H1 (cell line): Measurements from ENCODE around the gene CELF4. TPM values are rescaled to one million over a fixed set of nuclear protein-coding genes. Genes with fewer than 3 reads are reported as not detected.

Experiments used
- CTCF ChIA-PET: fragments of 300-600 bp; sonication (Branson Sonifier 250); formaldehyde crosslinking; loops from one replicate; lab custom pipeline; 2021; ENCODE audit not compliant: partially characterized antibody; lab: Charles Lee
- POLR2A ChIA-PET: fragments of 300-600 bp; sonication (Branson Sonifier 250); formaldehyde crosslinking; loops from one replicate; lab custom pipeline; 2021; ENCODE audit warnings: inconsistent platforms; ENCODE audit not compliant: partially characterized antibody; lab: Charles Lee
- DNase-seq, 2 experiments: peaks; one replicate each; pipeline versions ENCODE4 v3.0.0 to v3.0.0-alpha.2; 2010 to 2022; ENCODE audit warnings: low spot score in 2 of 2, low read depth in 1 of 2, mixed read lengths in 1 of 2
- FAIRE-seq: peaks from 2 replicates; lab custom pipeline; 2011; peaks lifted over from hg19 to GRCh38; lab: Jason Lieb, UNC
- H2AFZ ChIP-seq: 2 replicates; pipeline ENCODE4 v1.8.1; 2012; ENCODE audit warnings: low read length, inconsistent platforms
- H2AK5ac ChIP-seq: 2 replicates; pipeline ENCODE4 v1.6.1; 2013; ENCODE audit warnings: low read depth, low read length
- H2BK120ac ChIP-seq: replicated peaks from 2 replicates; pipeline ENCODE3; 2013; ENCODE audit warnings: low read depth, low read length, inconsistent platforms
- H2BK12ac ChIP-seq: 2 replicates; pipeline ENCODE4 v1.6.1; 2013; ENCODE audit warnings: low read depth, low read length
- H2BK15ac ChIP-seq: 2 replicates; pipeline ENCODE4 v1.6.1; 2013; ENCODE audit warnings: low read length
- H2BK20ac ChIP-seq: 2 replicates; pipeline ENCODE4 v1.6.1; 2013; ENCODE audit warnings: low read length
- H2BK5ac ChIP-seq: 2 replicates; pipeline ENCODE4 v1.6.1; 2013; ENCODE audit warnings: low read depth, low read length
- H3K14ac ChIP-seq: 2 replicates; pipeline ENCODE4 v1.6.1; 2013; ENCODE audit warnings: inconsistent platforms; ENCODE audit not compliant: insufficient read length
- H3K18ac ChIP-seq: 2 replicates; pipeline ENCODE4 v1.6.1; 2013; ENCODE audit warnings: low read length; ENCODE audit errors: extremely low read depth
- H3K23ac ChIP-seq: 2 replicates; pipeline ENCODE4 v1.6.1; 2013; ENCODE audit warnings: inconsistent platforms; ENCODE audit not compliant: insufficient read length
- H3K23me2 ChIP-seq: 2 replicates; pipeline ENCODE4 v1.6.1; 2013; ENCODE audit warnings: low read depth, low read length
- H3K27ac ChIP-seq: 2 replicates; pipeline ENCODE4 v1.6.1; 2011; ENCODE audit warnings: low read depth, low read length, inconsistent platforms
- H3K27me3 ChIP-seq, 4 experiments: replicated peaks in 1 of 4; 1 replicate in 1 of 4; 2 replicates in 3 of 4; pipeline versions ENCODE4 v1.6.1 to v1.8.1; 2011 to 2013; ENCODE audit warnings: low read length in 3 of 4, mild to moderate bottlenecking in 3 of 4, inconsistent platforms in 2 of 4, mixed read lengths in 2 of 4, moderate library complexity in 1 of 4; ENCODE audit not compliant: control insufficient read depth in 3 of 4, insufficient read depth in 3 of 4; ENCODE audit errors: extremely low read depth in 1 of 4
- H3K36me3 ChIP-seq, 4 experiments: 2 replicates each; pipeline versions ENCODE4 v1.6.1 to v1.8.1; 2011 to 2013; ENCODE audit warnings: mild to moderate bottlenecking in 4 of 4, low read length in 3 of 4, moderate library complexity in 2 of 4, control low read depth in 1 of 4, inconsistent platforms in 1 of 4; ENCODE audit not compliant: insufficient read depth in 4 of 4, control insufficient read depth in 2 of 4
- H3K4ac ChIP-seq: replicated peaks from 2 replicates; pipeline ENCODE3; 2013; ENCODE audit warnings: low read length, low read depth, mixed read lengths, inconsistent platforms; ENCODE audit not compliant: insufficient read length
- H3K4me1 ChIP-seq, 4 experiments: replicated peaks in 1 of 4; 1 replicate in 1 of 4; 2 replicates in 3 of 4; pipeline versions ENCODE4 v1.6.1 to v1.8.1; 2011 to 2013; ENCODE audit warnings: low read length in 3 of 4, inconsistent platforms in 2 of 4, mixed read lengths in 1 of 4; ENCODE audit not compliant: insufficient read depth in 4 of 4, control insufficient read depth in 3 of 4
- H3K4me2 ChIP-seq, 2 experiments: 2 replicates each; pipeline versions ENCODE4 v1.6.1 to v1.8.1; 2011 to 2013; ENCODE audit warnings: low read depth in 2 of 2, low read length in 2 of 2, control low read depth in 1 of 2, inconsistent platforms in 1 of 2, mild to moderate bottlenecking in 1 of 2; ENCODE audit not compliant: insufficient read depth in 1 of 2
- H3K4me3 ChIP-seq, 4 experiments: fragments of 200-600, 300-600 bp in 1 of 4; sonication (generic), shearing (Covaris generic), sonication (Bioruptor Twin) in 1 of 4; 2 replicates each; pipeline versions ENCODE4 v1.5.1 to v1.8.1; 2011 to 2016; ENCODE audit warnings: low read length in 4 of 4, low read depth in 3 of 4, control low read depth in 2 of 4, inconsistent platforms in 2 of 4, mild to moderate bottlenecking in 2 of 4, mixed read lengths in 1 of 4, moderate library complexity in 1 of 4; ENCODE audit not compliant: insufficient read depth in 2 of 4; ENCODE audit errors: extremely low read depth in 1 of 4
- H3K56ac ChIP-seq: replicated peaks from 2 replicates; pipeline ENCODE3; 2013; ENCODE audit warnings: low read depth, mild to moderate bottlenecking, mixed read lengths, low read length, inconsistent platforms; ENCODE audit not compliant: insufficient read length
- H3K79me1 ChIP-seq: 2 replicates; pipeline ENCODE4 v1.6.1; 2013; ENCODE audit warnings: low read depth, low read length, control low read depth
- H3K79me2 ChIP-seq, 2 experiments: 2 replicates each; pipeline versions ENCODE4 v1.6.1 to v1.8.1; 2012 to 2013; ENCODE audit warnings: low read length in 2 of 2, mild to moderate bottlenecking in 2 of 2, inconsistent platforms in 1 of 2; ENCODE audit not compliant: insufficient read depth in 2 of 2, control insufficient read depth in 1 of 2
- H3K9ac ChIP-seq, 4 experiments: replicated peaks in 1 of 4; 1 replicate in 1 of 4; 2 replicates in 3 of 4; pipeline versions ENCODE4 v1.6.1 to v1.8.1; 2011 to 2013; ENCODE audit warnings: low read depth in 3 of 4, low read length in 3 of 4, control low read depth in 2 of 4, mild to moderate bottlenecking in 2 of 4, moderate library complexity in 2 of 4, inconsistent platforms in 1 of 4; ENCODE audit errors: extremely low read depth in 1 of 4
- H3K9me3 ChIP-seq, 2 experiments: 2 replicates each; pipeline versions ENCODE4 v1.6.1 to v1.8.1; 2012 to 2013; ENCODE audit warnings: mild to moderate bottlenecking in 2 of 2, moderate library complexity in 2 of 2, control low read depth in 1 of 2, inconsistent platforms in 1 of 2, low read depth in 1 of 2, low read length in 1 of 2, mixed read lengths in 1 of 2; ENCODE audit not compliant: insufficient read depth in 2 of 2
- H4K20me1 ChIP-seq, 2 experiments: replicated peaks in 1 of 2; 2 replicates each; pipeline versions ENCODE3 to v1.8.1; 2011 to 2013; ENCODE audit warnings: inconsistent platforms in 2 of 2, low read length in 2 of 2, mild to moderate bottlenecking in 1 of 2; ENCODE audit not compliant: insufficient read depth in 2 of 2, control insufficient read depth in 1 of 2
- H4K5ac ChIP-seq: 2 replicates; pipeline ENCODE4 v1.6.1; 2013; ENCODE audit warnings: low read length, low read depth, mixed read lengths, inconsistent platforms; ENCODE audit not compliant: insufficient read length
- H4K8ac ChIP-seq: 2 replicates; pipeline ENCODE4 v1.8.0; 2013; ENCODE audit warnings: mild to moderate bottlenecking, moderate library complexity, low read length, inconsistent platforms; ENCODE audit not compliant: insufficient read depth; ENCODE audit errors: extremely low read depth
- H4K91ac ChIP-seq: replicated peaks from 2 replicates; pipeline ENCODE3; 2013; ENCODE audit warnings: low read length, mixed read lengths, inconsistent platforms; ENCODE audit not compliant: insufficient read length
- BCL11A ChIP-seq, 2 experiments: IDR thresholded peaks; one replicate each; pipeline ENCODE4 v1.6.1; 2011; ENCODE audit warnings: low read depth in 2 of 2, low read length in 2 of 2, mild to moderate bottlenecking in 2 of 2
- BRCA1 ChIP-seq: IDR thresholded peaks from 2 replicates; pipeline ENCODE4 v1.6.1; 2012; ENCODE audit warnings: low read depth, low read length, improper control_type of control experiment
- EZH2 ChIP-seq: fragments of 200-600 bp; sonication (generic); IDR thresholded peaks from 2 replicates; pipeline ENCODE4 v1.7.1; 2012; ENCODE audit warnings: low read depth, mild to moderate bottlenecking, moderate library complexity, low read length, inconsistent platforms; ENCODE audit not compliant: severe bottlenecking
- HDAC2 ChIP-seq, 2 experiments: fragments of 300-600 bp in 1 of 2; sonication (generic) in 1 of 2; IDR thresholded peaks; 2 replicates each; pipeline ENCODE4 v1.6.1; 2011 to 2012; ENCODE audit warnings: low read depth in 2 of 2, low read length in 2 of 2, mild to moderate bottlenecking in 2 of 2, moderate library complexity in 2 of 2, borderline replicate concordance in 1 of 2, inconsistent platforms in 1 of 2
- JUND ChIP-seq: IDR thresholded peaks from 2 replicates; pipeline ENCODE4 v1.6.1; 2011; ENCODE audit warnings: mild to moderate bottlenecking, improper control_type of control experiment, low read length
- KDM5A ChIP-seq: fragments of 200-600 bp; IDR thresholded peaks from 2 replicates; pipeline ENCODE4 v1.7.1; 2012; ENCODE audit warnings: mild to moderate bottlenecking, low read length, inconsistent platforms, mixed read lengths
- MAX ChIP-seq: IDR thresholded peaks from 2 replicates; pipeline ENCODE4 v1.6.1; 2012; ENCODE audit warnings: inconsistent platforms
- NANOG ChIP-seq: IDR thresholded peaks from 2 replicates; pipeline ENCODE4 v1.6.1; 2011; ENCODE audit warnings: low read length, low read depth, mild to moderate bottlenecking, inconsistent platforms; ENCODE audit not compliant: insufficient read depth, poor library complexity, severe bottlenecking
- RAD21 ChIP-seq, 2 experiments: IDR thresholded peaks in 1 of 2; conservative IDR thresholded peaks in 1 of 2; 2 replicates each; pipeline ENCODE4 v1.6.1; 2011; ENCODE audit warnings: low read depth in 2 of 2, low read length in 2 of 2, improper control_type of control experiment in 1 of 2, inconsistent platforms in 1 of 2, mild to moderate bottlenecking in 1 of 2, moderate library complexity in 1 of 2
- RFX5 ChIP-seq: IDR thresholded peaks from 2 replicates; pipeline ENCODE4 v1.6.1; 2011; ENCODE audit warnings: low read depth, low read length, improper control_type of control experiment, borderline replicate concordance
- SIRT6 ChIP-seq: IDR thresholded peaks from one replicate; pipeline ENCODE4 v1.7.1; 2012; ENCODE audit warnings: low read length, inconsistent platforms
- SP1 ChIP-seq: IDR thresholded peaks from 2 replicates; pipeline ENCODE4 v1.6.1; 2011; ENCODE audit warnings: low read depth, low read length
- SUZ12 ChIP-seq: fragments of 200-600 bp; sonication (generic); IDR thresholded peaks from 2 replicates; pipeline ENCODE4 v1.6.1; 2012; ENCODE audit warnings: mild to moderate bottlenecking, inconsistent platforms, low read length, moderate library complexity, mixed read lengths
- TAF7 ChIP-seq: optimal IDR thresholded peaks from 2 replicates; pipeline ENCODE3; 2011; ENCODE audit warnings: low read depth, mild to moderate bottlenecking, inconsistent platforms, low read length, moderate library complexity, borderline replicate concordance
- WGBS, 2 experiments: shearing (Covaris generic) in 1 of 2; methylation state at CpG; one replicate each; pipeline versions ENCODE4 v1.1.6 to v1.1.7; 2013 to 2015; ENCODE audit warnings: low lambda C conversion rate in 2 of 2, mixed read lengths in 2 of 2, inconsistent platforms in 1 of 2, low coverage in 1 of 2, missing lambda C conversion rate in 1 of 2; ENCODE audit not compliant: insufficient replicate concordance in 2 of 2, insufficient coverage in 1 of 2, insufficient read length in 1 of 2; ENCODE audit errors: extremely low coverage in 1 of 2, missing lambda C conversion rate in 1 of 2; 5-methylcytosine and 5-hydroxymethylcytosine counted together
- polyA plus RNA-seq, 7 experiments: library from polyadenylated mRNA; depleted of rRNA in 3 of 7; stranded (reverse) in 5 of 7; unstranded in 2 of 7; fragments of >200 nt in 5 of 7; fragments of 200-250 nt in 2 of 7; gene quantifications; 1 replicate in 5 of 7; 2 replicates in 1 of 7; 4 replicates in 1 of 7; pipeline versions ENCODE4 v1.2.1 to v1.2.3, GENCODE V29; 2011 to 2013; ENCODE audit warnings: missing spikeins in 2 of 7, mixed read lengths in 2 of 7
- total RNA-seq: library from RNA; stranded (reverse); fragmentation: NEBNext Ultra II Directional; extraction: Animal tissue kit (Norgen Biotek cat#: 25700); gene quantifications from 2 replicates; pipeline ENCODE4 v1.2.1, GENCODE V29; 2021

The CELF4 gene
- total and polyA plus RNA-seq, 2 of the 8 experiments (the other 6 are each of a cell fraction or from before 2014, with no cell fraction given) = 1.6 to 3.4 TPM

GRCh38 chr18:37265382-37265781, 300.2 kb downstream of the CELF4 start:
- DNase-seq (no peak), FAIRE-seq (no peak)
- Histone ChIP-seq H2BK20ac (no peak overlapping the region), H3K4me1 (no peaks in the 10 kb centered on the region; a peak in 1 of 7 replicates), H4K5ac (no peak overlapping the region), H3K14ac (no peak overlapping the region), H4K20me1 (peaks cover 2 to 6% of the 10 kb centered on the region in 2 experiments), H4K91ac (no peak overlapping the region), H2BK5ac (no peak overlapping the region), H3K4me2 (no peak overlapping the region), H4K8ac (no peak overlapping the region), H2BK120ac (no peak overlapping the region), H3K23me2 (peaks cover 3% of the 10 kb centered on the region; the same call in 1 of the 2 replicates), H3K4ac (no peak overlapping the region), H2AFZ (no peak overlapping the region), H2BK12ac (no peak overlapping the region), H3K79me1 (no peaks in the 10 kb centered on the region), H2AK5ac (no peak overlapping the region), H3K56ac (no peak overlapping the region), H3K27me3 (0 out of 7 replicates have a peak, but pooled peaks cover 0 to 2% (median 0%) of the 10 kb centered on the region in 4 experiments), H3K9ac (no peak overlapping the region), H3K23ac (no peak overlapping the region), H3K18ac (no peak overlapping the region), H3K9me3 (no peaks in the 10 kb centered on the region), H3K36me3 (no peaks in the 10 kb centered on the region), H3K79me2 (no peaks in the 10 kb centered on the region), H2BK15ac (no peak overlapping the region), H3K27ac (no peak overlapping the region), H3K4me3 (no peak overlapping the region)
- ChIA-PET CTCF (interaction anchor here (0.8 to 4.2 kb wide), 11 partner anchors 8 to 323 kb away, joined by 3 to 24 read pairs (median 6); no protein-coding TSS in a partner anchor), POLR2A (no interaction called here)
- 88% methylated on average over 2 of the region's 2 CpGs; no CpG with 5 or more reads in 1 of the 2 experiments for WGBS, 2 experiments
- TF ChIP-seq MAX (no peak), NANOG (no peak), SP1 (no peak), HDAC2 (IDR thresholded peaks at IDR 0.05; ENCODE audit: borderline replicate concordance in 1 of 2, low read depth in 2 of 2, low read length in 2 of 2) (no peak), TAF7 (no peak), JUND (no peak), SUZ12 (no peak), SIRT6 (no peak), BCL11A (IDR thresholded peaks at IDR 0.05; ENCODE audit: low read depth in 2 of 2, low read length in 2 of 2) (no peak), BRCA1 (no peak), EZH2 (no peak), RFX5 (no peak), KDM5A (no peak), RAD21 (IDR thresholded peaks at IDR 0.05 in 1 of 2, conservative IDR thresholded peaks at IDR 0.05 in 1 of 2; ENCODE audit: low read depth in 2 of 2, low read length in 2 of 2) (no peak)
